NCI-H2029 treated with DMSO at 0.1 percent for 48 hours (cell line): Measurements from ENCODE around the gene MADD.

Source experiments
- DNase-seq: peaks from one replicate; lab custom pipeline; 2025; lab: John Stamatoyannopoulos, UW

Gene MADD

DNA sequence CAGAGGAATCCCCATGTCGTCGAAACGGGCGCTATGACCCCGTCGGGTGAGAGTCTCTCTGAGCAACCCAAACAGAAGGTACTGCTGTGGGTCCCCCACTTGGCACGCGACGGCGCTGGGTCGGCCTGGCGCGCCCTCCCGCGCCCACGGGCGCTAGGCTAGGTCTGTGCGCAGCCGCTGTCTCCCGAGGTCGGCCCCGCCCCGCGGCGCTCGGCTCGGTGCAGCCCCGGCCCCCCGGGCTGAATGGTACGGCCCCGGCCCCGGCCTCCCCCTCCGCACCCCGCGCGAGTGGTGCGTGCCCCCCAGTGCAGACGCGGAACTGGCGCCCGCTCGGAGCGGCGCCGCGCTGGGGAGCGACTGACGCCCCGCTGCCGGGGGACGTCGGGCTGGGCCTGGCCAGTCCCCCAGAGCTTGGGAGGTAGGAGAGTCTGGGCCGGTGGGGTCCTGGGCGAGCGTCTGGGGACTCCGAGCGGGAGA lies at the start of gene MADD:
TSS of gene MADD (plus strand) at position 305 of the 477 bp plus-strand sequence.
- peak; percentile 74 for DNase-seq

- no peak for DNase-seq
Measured at GRCh38 chr11:47220401-47220821, 49.5 kb upstream of the MADD start.

- DNase-seq = no peak
Measured at GRCh38 chr11:47222696-47223095, 47.2 kb upstream of the MADD start.

DNA sequence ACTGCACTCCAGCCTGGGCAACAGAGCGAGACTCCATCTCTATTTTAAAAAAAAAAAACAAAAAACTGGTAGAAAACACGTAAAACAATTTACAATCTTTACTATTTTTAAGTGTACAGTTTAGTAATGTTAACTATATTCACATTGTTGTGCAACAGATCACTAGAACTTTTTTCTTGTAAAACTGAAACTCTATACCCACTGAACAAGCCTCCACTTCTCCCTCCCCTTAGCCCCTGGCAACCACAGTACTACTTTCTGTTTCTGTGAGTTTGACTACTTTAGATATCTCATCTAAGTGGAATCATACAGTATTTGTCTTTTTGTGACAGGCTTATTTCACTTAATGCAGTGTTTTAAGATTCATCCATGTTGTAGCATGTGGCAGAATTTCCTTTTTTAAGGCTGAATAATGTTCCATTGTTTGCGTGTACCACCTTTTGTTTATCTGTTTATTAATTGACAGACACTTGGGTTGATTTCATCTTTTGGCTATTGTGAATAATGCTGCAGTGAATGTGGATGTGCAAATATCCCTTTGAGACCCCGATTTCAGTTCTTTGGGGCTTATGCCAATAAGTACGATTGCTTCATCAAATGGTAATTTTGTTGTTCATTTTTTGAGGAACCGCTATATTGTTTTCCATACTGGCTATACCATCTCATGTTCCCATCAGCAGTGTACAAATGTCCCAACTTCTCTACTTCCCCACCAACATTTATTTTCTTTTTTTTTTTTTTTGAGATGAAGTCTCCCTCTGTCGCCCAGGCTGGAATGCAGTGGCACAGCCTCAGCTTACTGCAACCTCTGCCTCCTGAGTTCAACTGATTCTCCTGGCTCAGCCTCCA lies 44.2 kb upstream of the MADD start:
- no peak for DNase-seq

DNA sequence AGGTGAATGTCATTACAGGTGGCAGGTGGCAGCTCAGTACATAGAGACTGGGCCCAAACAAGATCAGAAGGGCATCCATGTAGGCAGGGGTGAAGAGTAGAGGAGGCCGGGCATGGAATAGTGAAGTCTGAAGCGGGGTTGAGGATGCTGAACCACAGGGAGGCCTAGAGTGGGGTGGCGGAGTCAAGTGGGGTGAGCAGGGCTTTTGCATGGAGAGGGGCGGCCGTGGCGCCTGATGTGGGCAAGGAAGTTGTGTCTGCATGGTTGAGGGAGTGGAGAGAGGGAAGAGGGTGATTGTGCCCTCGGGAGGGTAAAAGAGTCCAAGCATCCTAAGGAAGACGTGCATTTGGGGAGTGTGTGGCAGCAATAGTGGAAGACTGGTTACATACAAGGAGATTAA lies 40.8 kb upstream of the MADD start:
- no peak for DNase-seq

DNA sequence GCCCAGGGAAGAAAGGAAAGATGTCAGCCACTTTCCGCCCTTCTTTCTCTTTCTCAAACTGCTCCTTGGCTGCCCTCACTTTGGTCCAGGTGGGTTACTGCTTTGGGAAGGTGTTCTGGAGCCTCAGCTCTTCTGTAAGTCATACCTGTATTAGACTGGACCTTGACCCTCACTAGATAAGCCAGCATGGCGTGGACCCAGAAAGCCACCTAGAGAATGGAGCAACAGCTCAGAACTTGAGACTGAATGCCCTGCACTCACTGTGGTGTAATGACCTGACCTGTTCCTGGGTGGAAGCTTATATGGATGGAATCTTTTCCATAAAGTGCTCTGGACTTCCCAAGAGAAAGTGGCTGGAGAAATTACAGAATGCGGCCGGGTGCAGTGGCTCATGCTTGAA lies 36.9 kb upstream of the MADD start:
- DNase-seq = no peak

GRCh38 chr11:47233989-47234668 lies 35.8 kb upstream of the MADD start:
- DNase-seq = peak; percentile 14

- DNase-seq = peak; percentile 62
Measured at GRCh38 chr11:47234669-47235100, 35.2 kb upstream of the MADD start.

DNA sequence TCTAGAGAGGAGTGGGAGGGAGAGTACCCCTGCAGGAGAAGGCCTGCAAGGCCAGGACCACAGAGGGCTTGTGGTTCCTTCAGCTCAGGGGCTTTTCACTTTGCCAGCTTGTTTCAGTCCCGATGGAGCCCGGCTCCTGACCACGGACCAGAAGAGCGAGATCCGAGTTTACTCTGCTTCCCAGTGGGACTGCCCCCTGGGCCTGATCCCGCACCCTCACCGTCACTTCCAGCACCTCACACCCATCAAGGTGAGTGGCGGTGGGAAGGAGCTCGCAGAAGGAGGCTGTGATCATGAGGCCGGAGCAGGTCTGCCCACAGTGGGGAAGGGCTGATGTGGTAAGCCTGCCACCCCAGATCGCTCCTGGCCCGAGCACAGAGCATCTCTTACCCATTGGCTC lies 34.8 kb upstream of the MADD start:
- no peak for DNase-seq

- DNase-seq = peak; percentile 45
Measured at GRCh38 chr11:47236482-47236881, 33.5 kb upstream of the MADD start.

DNA sequence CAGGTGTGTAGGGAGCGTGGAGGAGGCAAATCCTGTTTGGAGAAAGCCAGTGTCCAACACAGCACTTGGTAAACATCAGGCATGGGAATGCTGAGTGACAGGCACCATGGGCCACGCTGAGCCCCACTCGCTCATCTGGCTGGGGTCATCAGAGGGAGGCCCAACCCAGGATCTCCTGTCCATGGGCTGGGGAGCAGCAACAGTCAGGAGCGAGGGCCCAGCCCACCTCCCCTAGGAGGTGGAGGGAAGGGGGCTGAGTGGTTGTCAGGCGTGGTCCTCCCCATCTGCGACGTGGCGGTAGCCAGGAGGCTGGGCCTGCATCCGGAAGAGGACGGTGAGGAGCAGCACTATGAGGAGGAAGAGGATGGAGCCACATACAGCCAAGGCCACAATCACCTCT lies 30.1 kb upstream of the MADD start:
- no peak for DNase-seq

- no peak for DNase-seq
Measured at GRCh38 chr11:47241841-47242301, 28.1 kb upstream of the MADD start.

- no peak for DNase-seq
Measured at GRCh38 chr11:47242596-47243192, 27.2 kb upstream of the MADD start.

DNA sequence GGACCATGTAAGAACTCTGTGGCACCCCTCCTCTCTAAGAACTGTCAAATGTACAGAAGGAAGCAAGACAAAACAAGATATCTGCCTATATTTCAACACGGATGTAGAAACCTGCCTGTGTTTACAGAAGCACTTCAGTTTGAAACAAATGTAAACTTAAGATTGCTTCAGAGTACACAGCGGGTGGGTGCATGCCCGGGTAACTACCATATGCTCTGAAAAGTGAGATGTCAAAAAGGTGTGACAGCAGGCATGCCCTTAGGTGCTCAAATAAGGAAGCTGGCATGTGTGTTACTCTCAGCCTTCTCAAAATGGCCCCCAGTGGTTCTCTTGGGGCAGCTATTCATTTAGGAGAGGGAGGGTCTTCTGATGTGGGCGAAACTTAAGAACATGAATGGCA lies 26.5 kb upstream of the MADD start:
- no peak for DNase-seq

DNA sequence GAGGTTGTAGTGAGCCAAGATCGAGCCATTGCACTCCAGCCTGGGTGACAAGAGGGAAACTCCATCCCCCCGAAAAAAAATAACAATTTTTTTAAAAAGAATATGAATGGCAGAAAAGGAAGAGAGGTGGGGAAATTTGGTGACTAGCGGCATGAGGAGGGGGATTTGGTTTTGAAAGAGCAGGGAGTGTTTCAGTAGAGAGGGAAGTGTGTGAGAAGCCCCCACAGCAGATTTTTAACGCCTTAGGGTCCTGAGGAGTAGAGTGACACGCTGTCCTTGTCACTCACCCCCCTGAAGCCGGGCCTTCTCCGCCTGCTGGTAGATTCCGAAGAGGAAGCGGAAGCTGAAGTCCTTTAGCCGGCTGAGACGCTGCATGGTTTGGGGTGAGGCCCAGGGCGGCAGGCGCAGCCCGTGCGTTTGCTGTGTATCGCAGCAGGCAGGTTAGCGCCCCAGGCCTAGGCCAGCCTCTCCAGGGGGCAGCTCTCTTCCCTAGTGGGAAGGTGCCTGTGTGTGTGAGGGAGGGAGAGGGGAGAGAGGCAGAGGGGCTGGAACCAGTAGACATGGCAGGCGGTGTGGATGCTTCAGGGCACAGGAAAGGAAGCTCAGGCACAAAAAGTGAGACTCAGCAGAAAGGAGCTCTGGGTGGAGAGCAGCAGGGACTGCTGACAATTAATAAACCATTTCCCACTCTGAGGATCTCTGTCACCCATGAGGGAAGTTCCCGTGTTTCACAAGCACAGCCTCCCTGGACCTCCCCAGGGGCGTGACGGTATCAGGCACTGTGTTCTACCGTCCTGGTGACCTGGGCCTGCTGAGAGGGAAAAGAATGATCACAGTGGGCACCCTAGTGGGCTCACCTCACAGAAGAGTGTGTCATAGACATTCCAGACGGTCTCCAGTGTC lies 25.2 kb upstream of the MADD start:
- DNase-seq = no peak

- no peak for DNase-seq
Measured at GRCh38 chr11:47245611-47246357, 24.1 kb upstream of the MADD start.

GRCh38 chr11:47247502-47247901 lies 22.4 kb upstream of the MADD start:
- DNase-seq = no peak

DNA sequence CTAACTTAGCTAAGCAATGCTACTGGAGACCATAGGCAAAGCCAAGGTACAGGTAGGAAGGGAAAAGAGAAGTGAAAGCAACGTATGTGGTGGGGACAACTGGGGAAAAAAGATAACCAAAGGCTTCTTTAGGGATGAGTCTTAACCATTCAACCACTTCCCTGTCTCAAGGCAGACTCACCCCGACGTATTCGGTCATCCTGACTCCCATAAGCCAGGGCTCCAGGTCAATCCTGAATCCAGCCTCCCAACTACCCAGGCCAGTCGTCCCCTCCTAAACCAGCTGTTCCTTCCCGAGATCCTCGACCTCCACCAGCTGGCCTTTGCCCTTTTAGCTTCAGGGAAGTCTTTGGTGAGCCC lies 21.6 kb upstream of the MADD start:
- no peak for DNase-seq

DNA sequence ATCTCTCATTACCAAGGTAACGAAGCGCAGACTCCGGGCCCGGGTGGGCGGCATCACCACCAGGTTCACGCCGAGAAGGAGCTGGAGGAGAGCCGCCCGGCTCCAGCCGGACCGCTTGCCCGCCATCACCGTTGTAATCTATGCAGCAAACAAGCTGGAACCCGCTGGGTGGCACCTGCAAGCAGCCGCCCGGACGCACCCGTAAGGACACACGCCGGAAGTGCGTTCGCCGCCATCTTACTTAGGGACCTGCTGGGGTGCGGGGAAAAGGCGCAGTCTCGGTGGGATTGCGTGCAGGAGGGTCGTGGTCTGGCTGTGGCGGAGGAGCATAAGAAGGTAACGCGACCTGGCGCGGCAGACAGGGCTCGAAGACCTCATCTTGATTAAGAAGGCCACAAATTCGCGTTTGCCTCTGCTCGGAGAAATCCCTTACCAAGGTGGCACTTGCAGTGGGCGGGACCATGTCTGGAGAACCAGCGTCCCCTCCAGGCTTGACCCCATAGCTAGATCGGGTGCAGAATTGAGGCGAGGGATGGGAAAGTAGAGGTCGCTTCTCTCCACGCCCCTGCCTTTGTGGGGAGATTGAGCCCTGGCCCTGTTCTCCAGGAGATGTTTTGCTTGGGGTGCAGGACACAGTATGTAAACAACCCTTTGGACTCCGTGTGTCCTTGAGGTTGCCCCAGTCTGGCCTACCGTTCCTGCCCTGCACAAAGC lies 21.1 kb upstream of the MADD start, which contains the start of gene ACP2:
TSS of gene ACP2 (minus strand) at position 151 of the 714 bp plus-strand sequence. CDS start at position 126, 25 bp downstream.
- DNase-seq = peak; percentile 64

GRCh38 chr11:47249378-47249715 lies 20.6 kb upstream of the MADD start:
- DNase-seq = no peak
